Fibroblast of the aortic adventitia (primary cell): ENCODE measurements around the gene GADD45A. TPM values are rescaled to one million over a fixed set of nuclear protein-coding genes. Genes with fewer than 3 reads are reported as not detected.
"Not testable (repeated sequence)": the region's sequence is repeated elsewhere in the genome, so short reads cannot be mapped to it uniquely, and the experiment has no call there.

Source experiments
- DNase-seq: peaks from one replicate; pipeline ENCODE4 v3.0.0-alpha.2; 2010; ENCODE audit warnings: low read depth
- H3K4me3 ChIP-seq: 2 replicates; pipeline ENCODE4 v1.5.1; 2011; ENCODE audit warnings: low read depth, mild to moderate bottlenecking, control low read depth, low read length, moderate library complexity
- total RNA-seq: library from RNA; depleted of rRNA; stranded (reverse); fragments of >200 nt; gene quantifications from 2 replicates; pipeline ENCODE4 v1.2.3, GENCODE V29; 2012; ENCODE audit warnings: low replicate concordance
- TF ChIP-seq, protein P1 (sequence below): IDR thresholded peaks from 2 replicates; pipeline ENCODE4 v1.5.1; 2011; ENCODE audit warnings: mild to moderate bottlenecking, low read length, control low read depth, inconsistent platforms; ENCODE audit not compliant: insufficient read depth

Gene GADD45A
- total RNA-seq, 1 donor, result 40.9 TPM

DNA sequence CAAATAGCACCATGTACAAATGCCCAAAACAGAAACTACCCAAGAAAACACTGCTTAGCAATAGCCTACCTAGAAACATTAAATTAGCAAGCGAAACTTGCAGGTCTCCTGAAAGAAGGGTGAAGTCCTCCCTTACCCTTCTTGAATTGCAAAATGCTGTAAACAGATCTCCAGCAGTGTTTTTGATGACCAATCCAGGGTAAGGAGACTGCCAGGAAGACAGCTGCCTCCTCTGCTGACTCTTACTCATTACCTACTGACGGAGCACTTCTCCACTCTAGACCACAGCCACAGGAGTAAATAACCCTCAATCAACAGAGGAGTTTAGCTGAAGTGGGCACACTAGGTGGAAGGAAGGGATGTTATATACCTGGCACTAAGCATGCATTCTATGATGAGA lies 32.2 kb upstream of the GADD45A start:
- TF ChIP-seq, protein P1, sequence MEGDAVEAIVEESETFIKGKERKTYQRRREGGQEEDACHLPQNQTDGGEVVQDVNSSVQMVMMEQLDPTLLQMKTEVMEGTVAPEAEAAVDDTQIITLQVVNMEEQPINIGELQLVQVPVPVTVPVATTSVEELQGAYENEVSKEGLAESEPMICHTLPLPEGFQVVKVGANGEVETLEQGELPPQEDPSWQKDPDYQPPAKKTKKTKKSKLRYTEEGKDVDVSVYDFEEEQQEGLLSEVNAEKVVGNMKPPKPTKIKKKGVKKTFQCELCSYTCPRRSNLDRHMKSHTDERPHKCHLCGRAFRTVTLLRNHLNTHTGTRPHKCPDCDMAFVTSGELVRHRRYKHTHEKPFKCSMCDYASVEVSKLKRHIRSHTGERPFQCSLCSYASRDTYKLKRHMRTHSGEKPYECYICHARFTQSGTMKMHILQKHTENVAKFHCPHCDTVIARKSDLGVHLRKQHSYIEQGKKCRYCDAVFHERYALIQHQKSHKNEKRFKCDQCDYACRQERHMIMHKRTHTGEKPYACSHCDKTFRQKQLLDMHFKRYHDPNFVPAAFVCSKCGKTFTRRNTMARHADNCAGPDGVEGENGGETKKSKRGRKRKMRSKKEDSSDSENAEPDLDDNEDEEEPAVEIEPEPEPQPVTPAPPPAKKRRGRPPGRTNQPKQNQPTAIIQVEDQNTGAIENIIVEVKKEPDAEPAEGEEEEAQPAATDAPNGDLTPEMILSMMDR, result no peak
- H3K4me3 ChIP-seq, result no peak overlapping the region
- peak; percentile 67 for DNase-seq

DNA sequence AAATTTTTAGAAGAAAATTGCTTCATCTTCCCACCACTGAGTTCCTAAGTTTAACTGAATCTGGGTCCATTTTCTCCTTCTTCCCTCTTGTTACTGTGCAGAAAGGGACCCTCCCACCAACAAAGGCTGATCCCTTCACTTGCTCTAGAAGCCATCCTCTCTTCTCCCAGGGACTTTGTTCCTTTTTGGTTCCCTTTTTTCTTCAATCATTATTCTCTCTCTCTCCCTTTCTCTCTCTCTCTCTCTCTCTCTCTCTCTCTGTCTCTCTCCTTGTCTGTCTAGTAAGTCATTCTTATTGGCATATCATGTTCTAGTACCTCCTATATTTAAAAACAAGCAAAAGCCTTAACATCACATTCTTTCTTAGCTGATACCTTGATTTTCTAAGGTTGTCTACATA lies 31.7 kb upstream of the GADD45A start:
- no peak overlapping the region for H3K4me3 ChIP-seq
- TF ChIP-seq, protein P1, result no peak
- DNase-seq, result no peak

DNA sequence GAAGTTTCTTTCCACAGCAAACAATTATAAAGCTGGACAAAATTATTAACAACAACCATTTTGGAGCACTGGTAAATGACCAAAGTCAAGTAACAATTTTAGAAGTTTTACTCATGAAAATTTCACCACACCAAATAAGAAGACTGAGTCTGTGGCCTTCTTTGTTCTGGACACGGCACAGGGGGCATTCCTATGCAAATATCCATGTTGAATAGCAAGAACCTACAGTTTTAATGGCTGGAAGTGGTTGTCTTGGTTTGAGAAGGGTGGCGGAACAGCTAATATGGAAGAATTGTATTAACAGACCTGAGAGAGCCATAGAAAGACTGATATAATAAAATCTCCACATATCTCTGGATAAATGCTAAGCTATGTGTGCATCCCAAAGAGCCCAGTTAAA lies 29.4 kb upstream of the GADD45A start:
- TF ChIP-seq, protein P1, result no peak
- DNase-seq, result no peak
- no peak overlapping the region for H3K4me3 ChIP-seq

DNA sequence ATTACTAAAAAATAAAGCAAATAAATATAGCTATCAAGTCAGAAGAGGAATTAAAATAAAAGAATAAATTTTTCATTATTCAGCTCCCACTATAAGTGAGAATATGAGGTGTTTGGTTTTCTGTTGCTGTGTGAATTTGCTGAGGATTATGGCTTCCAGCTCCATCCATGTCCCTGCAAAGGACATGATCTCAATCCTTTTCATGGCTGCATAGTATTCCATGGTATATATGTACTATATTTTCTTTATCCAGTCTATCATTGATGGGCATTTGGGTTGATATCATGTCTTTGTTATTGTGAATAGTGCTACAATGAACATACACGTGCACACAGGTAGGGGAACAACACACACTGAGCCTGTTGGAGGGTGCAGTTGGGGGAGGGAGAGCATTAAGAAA lies 27.8 kb upstream of the GADD45A start:
- not testable (repeated sequence) for DNase-seq, H3K4me3 ChIP-seq

DNA sequence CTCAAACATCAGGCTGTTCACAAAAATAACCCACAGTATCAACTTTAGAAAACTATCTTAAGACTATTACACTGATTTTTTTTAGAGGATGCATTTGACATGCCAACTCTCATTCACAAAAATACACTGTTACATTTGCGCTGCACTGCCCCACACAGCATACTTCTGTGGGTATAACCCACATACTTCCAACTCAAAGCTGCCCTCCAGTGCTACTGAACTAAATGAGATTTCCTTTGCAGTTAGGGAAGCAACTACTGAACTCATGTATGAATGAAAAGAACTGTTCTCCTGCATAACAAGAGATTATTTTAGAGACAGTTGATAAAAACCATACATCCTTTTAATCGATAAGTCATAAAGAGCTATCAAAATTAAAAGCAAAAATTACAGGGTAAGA lies 25.8 kb upstream of the GADD45A start:
- TF ChIP-seq, protein P1, result no peak
- H3K4me3 ChIP-seq, result no peak overlapping the region
- DNase-seq, result no peak

DNA sequence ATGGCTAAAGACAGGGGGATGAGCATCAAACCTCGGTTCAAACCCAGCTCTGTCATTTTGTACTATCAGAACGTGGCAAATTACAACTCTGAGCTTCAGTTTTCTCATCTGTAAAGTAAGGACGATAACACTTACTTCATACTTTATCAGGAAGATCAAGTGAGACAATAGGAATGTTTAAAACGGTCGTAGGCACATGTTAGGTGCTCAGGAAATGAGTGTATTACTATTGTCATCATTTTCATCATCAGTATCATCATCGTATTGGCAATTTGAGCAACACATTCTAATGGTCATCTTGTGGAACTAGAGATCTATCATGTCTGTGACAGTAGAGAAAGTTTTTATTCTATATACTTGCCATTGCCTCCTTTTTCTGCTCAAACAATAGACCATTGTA lies 22.1 kb upstream of the GADD45A start:
- no peak overlapping the region for H3K4me3 ChIP-seq
- TF ChIP-seq, protein P1, result no peak
- no peak for DNase-seq

DNA sequence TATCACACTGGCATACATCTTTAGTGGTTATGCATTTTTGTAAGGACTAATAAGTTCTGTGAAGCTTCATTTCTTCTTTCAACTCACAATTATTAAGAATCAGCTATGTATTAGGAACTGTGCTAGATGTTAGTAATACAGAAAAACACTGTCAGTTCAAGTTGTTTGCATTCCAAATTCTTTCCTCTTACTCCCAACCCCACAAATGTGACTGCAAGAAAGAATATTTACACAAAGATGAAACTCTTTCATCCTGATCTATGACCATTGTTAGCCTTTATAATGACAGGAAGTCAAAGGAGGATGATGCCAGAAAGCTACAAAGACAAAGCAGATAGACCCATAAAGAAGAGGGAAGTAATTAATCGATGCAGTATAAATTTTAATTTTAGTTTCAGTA lies 21.0 kb upstream of the GADD45A start:
- TF ChIP-seq, protein P1, result no peak
- no peak overlapping the region for H3K4me3 ChIP-seq
- DNase-seq, result no peak

DNA sequence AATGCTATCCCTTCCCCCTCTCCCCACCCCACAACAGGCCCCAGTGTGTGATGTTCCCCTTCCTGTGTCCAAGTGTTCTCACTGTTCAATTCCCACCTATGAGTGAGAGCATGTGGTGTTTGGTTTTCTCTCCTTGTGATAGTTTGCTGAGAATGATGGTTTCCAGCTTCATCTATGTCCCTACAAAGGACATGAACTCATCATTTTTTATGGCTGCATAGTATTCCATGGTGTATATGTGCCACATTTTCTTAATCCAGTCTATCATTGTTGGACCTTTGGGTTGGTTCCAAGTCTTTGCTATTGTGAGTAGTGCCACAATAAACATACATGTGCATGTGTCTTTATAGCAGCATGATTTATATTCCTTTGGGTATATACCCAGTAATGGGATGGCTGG lies 19.7 kb upstream of the GADD45A start:
- not testable (repeated sequence) for DNase-seq, H3K4me3 ChIP-seq
